ENCODE data around the gene CNOT8.

The CNOT8 gene

DNA sequence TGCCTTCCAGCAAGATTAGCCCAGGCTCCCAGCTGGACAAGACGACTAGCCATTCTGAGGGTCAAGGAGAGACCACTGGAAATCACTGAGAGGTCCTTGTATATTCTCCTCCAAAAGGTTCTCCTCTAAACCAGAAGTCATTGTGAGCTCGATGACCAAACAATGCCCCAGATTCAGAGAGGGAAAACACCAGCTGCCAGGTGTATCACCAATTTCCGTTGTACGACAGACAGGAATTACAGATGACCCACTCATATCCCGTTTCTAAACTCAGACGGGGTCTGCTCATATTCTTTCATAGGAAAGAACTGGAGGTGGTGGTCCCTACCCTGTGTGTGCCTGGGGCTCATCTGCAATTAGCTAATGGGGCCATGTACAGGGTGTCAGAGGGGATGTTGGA is 22.2 kb upstream of the CNOT8 start:
- no peak for DNase-seq

GRCh38 chr5:154837009-154837901 is 21.2 kb upstream of the CNOT8 start:
- DNase-seq, result no peak

- no peak for DNase-seq
Measured at GRCh38 chr5:154840435-154841272, 17.8 kb upstream of the CNOT8 start.

DNA sequence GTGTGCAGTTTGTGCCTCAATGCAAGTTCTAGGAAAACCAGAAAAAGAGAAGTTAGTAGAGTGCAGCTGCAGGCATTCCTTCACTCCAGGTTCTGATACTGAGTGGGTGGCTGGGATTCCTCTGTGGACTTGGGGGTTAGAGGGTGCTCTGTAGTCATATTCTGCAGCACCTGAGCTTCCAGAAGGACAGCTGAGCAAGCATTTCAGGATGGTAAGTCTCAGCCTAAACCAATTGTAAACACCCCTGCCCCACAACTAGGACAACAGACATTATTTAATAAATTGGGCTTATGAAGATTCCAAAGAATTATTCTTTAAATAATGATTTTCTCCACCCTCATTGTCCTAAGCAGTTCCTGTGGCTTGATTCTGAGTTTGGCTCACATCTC is 17.2 kb upstream of the CNOT8 start:
- no peak for DNase-seq

DNA sequence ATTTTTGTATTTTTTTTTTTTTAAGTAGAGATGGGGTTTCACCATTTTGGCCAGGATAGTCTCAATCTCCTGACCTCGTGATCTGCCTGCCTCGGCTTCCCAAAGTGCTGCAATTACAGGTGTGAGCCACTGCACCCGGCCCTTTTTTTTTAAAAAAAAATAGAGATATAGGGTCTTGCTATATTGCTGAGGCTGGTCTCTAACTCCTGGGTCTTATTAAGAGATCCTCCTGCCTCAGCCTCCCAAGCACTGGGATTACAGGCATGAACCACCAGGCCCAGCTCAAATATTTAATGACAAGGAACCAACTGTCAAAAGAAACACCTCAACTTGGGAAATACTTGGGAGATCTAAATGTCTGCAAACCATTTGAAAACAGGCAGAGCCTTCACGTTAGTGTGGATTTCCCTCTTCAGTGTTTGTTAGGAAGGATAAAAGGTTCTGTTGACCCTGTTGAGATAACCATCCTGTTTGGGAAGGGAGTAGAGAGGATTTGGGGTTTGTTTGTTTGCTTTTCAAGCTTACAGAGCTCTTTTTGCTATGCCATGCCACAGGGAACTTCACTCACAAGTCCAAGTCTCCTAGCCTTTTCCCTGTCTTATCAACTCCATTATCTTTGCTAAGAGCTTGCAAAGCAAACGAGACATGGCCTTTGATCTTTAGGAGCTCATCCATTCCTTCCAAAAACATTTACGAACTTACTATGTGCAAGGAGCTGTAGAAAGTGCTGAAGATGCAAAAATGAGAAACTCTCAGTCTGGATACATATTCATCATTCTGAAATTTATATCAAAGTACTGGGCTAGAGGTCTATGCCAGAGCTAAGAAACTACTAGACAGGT is 15.5 kb upstream of the CNOT8 start:
- no peak for DNase-seq

- no peak for DNase-seq
Measured at GRCh38 chr5:154844809-154845208, 13.6 kb upstream of the CNOT8 start.

GRCh38 chr5:154849264-154849785 is 9.1 kb upstream of the CNOT8 start:
- DNase-seq, result no peak

DNA sequence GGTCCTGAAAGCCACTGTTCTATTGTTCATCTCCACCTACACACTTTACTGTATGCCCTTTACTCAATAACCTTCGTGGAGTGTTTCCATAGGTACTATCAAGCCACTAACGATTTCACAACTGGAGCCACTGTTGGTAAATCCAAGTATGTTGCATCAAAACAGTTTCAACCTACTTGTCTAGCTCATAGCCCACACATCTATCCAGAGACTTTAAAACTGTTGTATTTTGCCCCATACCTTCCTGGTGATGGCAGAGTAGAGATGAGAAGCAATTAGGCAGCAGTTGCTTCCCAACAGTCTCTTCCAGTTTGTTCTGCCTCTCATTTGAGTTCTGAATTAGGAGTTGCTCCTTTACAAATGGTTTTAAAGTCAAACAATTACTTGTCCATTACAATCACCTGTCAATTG is 8.6 kb upstream of the CNOT8 start:
- DNase-seq, result peak; percentile 71 to 86

GRCh38 chr5:154850255-154851062 is 8.0 kb upstream of the CNOT8 start, which contains the start of gene FAXDC2:
Gene FAXDC2 (minus strand): TSS chr5:154850603. CDS start chr5:154838178, 12,425 bp downstream.
- DNase-seq, result peak; percentile 72 to 84

- no peak for DNase-seq
Measured at GRCh38 chr5:154851351-154851750, 7.1 kb upstream of the CNOT8 start.

DNA sequence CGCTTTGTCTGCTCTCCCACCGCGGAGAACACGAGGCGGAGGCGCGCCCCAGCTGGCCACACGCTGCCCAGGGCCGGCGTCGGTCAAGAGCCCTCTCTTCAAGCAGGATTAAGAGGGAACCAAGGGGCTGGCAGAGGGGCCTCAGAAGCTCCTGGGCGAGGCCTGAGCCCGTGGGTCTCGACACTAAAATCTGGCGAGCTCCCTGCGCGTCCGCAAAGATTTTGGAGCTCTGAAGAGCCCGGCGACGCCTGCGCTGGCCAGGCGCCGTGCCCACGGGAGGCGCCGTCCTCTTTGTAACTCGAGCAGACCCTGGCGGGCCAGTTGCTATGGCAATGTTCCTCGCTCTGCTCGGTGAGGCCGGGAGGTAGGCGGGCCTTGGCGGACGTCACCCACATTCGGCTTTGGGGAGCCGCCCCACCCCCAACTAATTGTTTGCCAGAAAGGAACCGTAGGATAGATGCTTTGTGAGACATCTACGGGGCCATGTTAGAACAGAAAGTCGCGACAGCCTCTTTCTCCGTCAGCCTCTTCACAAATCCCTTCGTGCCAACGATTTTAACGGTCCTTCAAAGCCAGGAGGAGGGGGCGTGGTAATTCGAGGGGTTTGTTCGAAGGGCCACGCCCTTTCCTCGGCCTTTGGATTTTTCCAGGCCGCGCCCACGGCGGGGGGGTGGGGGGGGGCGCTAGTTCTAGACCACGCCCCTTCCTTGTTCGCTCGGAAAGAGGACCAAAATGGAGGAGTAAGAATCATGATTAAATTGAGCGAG is 714 bp upstream of the CNOT8 start:
- DNase-seq, result peak; percentile 82 to 90

DNA sequence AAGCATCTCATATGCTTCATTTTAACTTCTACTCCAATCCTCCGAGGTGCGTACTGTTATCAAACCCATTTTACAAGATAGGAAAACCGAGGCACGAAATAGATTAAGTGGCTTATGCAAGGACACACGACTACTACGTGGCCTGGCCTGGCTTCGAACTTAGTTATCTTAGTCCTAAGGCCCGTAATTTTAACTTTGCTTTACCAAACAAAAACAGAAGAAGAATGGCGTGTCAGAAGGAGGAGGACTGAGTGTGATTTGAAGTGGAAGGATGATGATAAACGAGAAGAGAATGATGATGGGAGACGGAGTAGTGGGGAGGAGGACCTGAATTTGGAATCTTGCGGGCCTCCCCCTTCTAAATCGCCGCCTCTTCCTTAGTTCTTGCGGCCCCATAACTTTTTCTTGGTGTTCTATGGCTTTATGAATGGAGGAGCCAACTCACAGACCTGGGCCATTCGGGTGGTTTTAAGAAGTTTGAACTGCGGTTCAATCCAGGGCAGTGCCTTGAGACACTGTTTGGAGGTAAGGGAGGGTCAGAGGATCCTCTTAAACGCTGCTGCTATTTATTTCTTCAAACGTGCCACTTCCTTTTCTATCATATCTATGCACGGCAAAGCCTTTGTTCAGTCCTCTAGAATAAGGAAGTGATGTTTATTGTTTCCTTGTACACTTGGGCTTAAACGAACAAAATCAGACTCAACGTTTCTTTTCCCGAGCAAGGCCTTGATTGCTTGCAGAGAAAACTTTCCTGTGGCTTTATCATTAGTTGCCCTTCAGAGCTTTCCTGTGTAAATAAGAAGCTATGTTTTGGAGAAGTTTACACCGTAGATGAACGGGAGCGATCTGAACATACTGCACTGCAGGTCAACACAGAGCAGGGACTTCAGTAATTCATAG is 795 bp downstream of the CNOT8 start:
- peak; percentile 26 to 37 for DNase-seq

DNA sequence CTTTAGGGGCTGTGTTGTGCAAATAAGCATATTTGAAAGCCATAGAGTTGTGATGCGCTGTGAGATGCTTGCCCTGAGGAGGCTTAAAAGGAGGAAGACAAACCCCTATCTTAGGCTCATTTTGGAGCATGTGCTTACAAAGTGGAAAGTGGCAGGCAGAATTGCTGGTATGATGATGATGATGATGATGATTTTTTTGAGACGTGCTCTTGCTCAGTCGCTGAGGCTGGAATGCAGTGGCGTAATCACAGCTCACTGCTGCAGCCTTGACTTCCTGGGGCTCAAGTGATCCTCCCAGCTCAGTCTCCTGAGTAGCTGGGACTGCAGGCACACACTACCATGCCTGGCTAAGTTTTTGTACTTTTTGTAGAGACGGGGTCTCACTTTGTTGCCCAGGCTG is 1.7 kb downstream of the CNOT8 start:
- DNase-seq, result peak in 1 of 2 donors; percentile 3

- DNase-seq, result peak; percentile 40 to 43
Measured at GRCh38 chr5:154860765-154861164, 2.3 kb downstream of the CNOT8 start.

DNA sequence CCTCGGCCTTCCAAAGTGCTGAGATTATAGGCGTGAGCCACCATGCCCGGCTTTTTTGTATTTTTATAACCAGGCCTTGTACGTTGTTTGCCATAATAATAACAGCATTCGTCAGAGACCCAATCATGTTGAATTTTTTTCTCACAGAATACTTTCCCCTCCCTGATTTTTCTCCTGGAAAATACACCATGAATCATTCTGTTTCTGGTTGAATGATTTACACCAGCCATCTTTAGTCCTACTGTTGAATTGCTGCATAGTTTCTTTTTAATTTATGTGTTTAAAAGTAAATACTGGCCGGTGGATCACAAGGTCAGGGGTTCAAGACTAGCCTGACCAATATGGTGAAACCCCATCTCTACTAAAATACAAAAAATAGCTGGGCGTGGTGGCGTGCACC is 3.5 kb downstream of the CNOT8 start:
- DNase-seq, result no peak

GRCh38 chr5:154862766-154863165 is 4.3 kb downstream of the CNOT8 start:
- DNase-seq, result peak in 1 of 2 donors; percentile 8

DNA sequence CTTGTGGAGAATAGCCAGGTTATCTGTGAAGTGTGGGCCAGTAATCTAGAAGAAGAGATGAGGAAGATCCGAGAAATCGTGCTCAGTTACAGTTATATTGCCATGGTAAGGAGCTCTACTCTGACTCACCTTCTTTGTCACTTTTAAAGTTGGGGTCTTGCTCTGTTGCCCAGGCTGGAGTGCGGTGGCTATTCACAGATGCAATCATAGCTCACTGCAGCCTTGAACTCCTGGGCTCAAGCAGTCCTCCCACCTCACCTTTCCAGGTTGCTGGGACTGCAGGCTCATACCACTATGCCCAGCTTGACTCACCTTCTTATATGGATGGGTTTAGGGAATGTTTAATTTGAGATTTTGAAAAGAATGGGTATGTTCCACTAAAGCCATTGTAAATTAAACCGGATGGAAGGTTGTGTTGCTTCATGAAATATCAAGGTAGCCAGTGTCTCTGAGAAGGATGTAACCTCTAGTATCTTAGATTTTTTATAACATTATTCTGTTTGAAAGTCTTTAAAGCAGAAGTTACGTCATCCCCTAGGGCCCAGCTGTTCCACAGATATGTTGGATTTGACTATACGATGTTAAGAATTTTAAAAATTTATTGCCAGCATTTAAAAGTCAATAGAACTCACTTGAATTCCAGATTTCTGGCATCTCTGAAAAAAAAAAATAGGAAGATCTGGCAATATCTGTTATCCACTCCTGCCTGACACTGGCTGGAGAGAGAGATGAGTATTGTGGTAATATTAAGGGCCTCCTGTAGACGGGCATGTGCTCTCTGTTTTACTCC is 5.1 kb downstream of the CNOT8 start:
- DNase-seq, result no peak

GRCh38 chr5:154865466-154866184 is 7.2 kb downstream of the CNOT8 start:
- DNase-seq, result no peak
